BJ (cell line): ENCODE data around the gene PARP12. TPM values are rescaled to one million over a fixed set of nuclear protein-coding genes. Genes with fewer than 3 reads are reported as not detected.

Source experiments
- CTCF ChIA-PET: fragments of 350-600 bp; formaldehyde crosslinking; extraction: SDS; loops from one replicate; lab custom pipeline; 2021; ENCODE audit warnings: antibody characterized with exemption, inconsistent platforms; lab: Yijun Ruan, JAX
- POLR2A ChIA-PET: fragments of 300-600 bp; sonication (Branson Sonifier 250); formaldehyde crosslinking; extraction: SDS; loops from one replicate; lab custom pipeline; 2021; ENCODE audit warnings: antibody characterized with exemption; lab: Charles Lee
- DNase-seq: peaks from one replicate; pipeline ENCODE4 v3.0.0-alpha.2; 2011; ENCODE audit warnings: low read depth
- H3K27me3 ChIP-seq: 2 replicates; pipeline ENCODE4 v1.6.0; 2011; ENCODE audit warnings: low read length; ENCODE audit not compliant: control insufficient read depth, insufficient read depth
- H3K36me3 ChIP-seq: 2 replicates; pipeline ENCODE4 v1.5.1; 2011; ENCODE audit warnings: low read length; ENCODE audit not compliant: control insufficient read depth, insufficient read depth
- H3K4me3 ChIP-seq: 2 replicates; pipeline ENCODE4 v1.5.1; 2011; ENCODE audit warnings: low read depth, mild to moderate bottlenecking, control low read depth, low read length
- polyA plus RNA-seq: library from polyadenylated mRNA; depleted of rRNA; stranded (reverse); fragments of >200 nt; gene quantifications from 2 replicates; pipeline ENCODE4 v1.2.3, GENCODE V29; 2011
- TF ChIP-seq, protein P1 (sequence below): IDR thresholded peaks from 2 replicates; pipeline ENCODE4 v1.5.1; 2011; ENCODE audit warnings: low read depth, mild to moderate bottlenecking, control low read depth, inconsistent platforms, low read length, moderate library complexity; ENCODE audit not compliant: insufficient read depth

PARP12 gene
- polyA plus RNA-seq, 1 experiment = 21.2 TPM

DNA sequence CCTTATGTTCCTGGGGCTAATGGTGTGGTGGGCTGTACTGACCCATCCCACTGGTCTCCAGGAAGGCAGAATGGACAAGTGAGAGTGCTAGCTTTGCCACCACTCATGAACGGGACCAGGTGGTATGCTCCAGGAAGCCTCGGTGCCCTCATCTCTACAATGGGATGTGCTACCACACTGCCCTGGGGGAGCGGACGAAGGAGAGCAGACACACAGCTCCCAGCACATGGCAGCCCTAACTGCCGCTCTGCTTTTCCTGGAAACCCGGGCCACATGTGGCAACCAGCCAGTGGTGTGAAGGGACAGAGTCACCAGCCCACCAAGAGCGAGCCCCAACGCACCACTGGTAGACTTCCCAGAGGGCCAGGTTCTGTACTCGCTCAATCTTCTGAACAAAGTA lies 35.8 kb downstream of the PARP12 start:
- H3K36me3 ChIP-seq = peaks cover 4% of the 10 kb centered on the region; the same call in 1 of the 2 replicates
- DNase-seq = no peak
- POLR2A ChIA-PET = no interaction called here
- H3K27me3 ChIP-seq = no peaks in the 10 kb centered on the region
- CTCF ChIA-PET = no interaction called here
- H3K4me3 ChIP-seq = no peak overlapping the region
- TF ChIP-seq, protein P1, sequence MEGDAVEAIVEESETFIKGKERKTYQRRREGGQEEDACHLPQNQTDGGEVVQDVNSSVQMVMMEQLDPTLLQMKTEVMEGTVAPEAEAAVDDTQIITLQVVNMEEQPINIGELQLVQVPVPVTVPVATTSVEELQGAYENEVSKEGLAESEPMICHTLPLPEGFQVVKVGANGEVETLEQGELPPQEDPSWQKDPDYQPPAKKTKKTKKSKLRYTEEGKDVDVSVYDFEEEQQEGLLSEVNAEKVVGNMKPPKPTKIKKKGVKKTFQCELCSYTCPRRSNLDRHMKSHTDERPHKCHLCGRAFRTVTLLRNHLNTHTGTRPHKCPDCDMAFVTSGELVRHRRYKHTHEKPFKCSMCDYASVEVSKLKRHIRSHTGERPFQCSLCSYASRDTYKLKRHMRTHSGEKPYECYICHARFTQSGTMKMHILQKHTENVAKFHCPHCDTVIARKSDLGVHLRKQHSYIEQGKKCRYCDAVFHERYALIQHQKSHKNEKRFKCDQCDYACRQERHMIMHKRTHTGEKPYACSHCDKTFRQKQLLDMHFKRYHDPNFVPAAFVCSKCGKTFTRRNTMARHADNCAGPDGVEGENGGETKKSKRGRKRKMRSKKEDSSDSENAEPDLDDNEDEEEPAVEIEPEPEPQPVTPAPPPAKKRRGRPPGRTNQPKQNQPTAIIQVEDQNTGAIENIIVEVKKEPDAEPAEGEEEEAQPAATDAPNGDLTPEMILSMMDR = no peak

DNA sequence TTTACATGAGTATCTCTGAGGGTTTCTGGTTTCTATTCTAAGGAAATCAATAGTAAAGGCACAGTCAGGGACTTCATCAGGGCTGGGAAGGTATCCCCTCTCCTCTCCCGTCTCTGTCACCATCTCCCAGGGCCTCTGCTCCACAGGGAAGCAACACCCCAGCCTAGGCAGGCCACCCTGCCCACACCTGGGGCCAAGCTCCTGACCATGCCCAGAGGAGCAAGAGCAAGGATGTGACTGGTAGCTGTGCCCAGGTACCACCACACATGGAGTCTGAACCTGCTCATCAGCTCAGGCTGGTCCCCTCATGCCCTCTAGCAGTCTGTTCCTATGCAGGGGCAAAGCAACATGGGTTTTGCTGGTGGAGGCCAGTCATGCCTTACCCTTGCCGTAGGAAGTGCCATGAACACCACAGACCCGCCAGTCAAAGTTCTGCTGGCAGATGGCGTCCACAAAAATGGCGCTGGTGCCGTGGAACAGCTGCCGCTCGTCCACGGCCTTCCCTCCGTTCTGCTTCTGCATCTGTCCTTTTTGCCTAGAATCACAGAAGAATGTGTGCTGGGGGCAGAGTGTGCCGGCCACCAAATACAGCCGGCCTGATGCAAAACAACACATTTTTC lies 36.8 kb downstream of the PARP12 start:
- Histone ChIP-seq H3K4me3 (no peak overlapping the region), H3K27me3 (no peaks in the 10 kb centered on the region), H3K36me3 (peaks cover 4% of the 10 kb centered on the region; the same call in 1 of the 2 replicates)
- ChIA-PET CTCF (interaction anchor here (1.2 kb wide), 1 partner anchor 22 kb away, joined by 3 read pairs; no protein-coding TSS in a partner anchor), POLR2A (no interaction called here)
- no peak for DNase-seq
- TF ChIP-seq, protein P1 = no peak

DNA sequence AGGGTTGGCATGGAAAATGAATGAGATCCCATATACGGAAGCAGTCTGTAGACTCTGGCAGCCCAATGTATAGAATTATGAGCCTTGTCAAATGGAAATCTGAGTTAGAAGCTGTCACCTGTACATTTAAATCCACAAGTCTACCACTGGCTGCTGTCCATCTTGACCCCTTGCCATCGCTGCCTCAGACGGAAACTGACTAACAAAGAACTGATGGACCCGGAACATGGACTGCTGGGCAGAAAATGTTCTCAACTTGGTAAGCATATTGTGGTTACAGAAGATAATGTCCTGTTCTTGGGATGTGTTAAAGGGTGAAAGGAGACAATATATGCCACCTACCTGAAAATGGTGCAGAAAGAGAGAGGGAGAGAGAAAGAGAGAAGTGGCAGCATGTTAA lies 37.5 kb downstream of the PARP12 start:
- ChIA-PET CTCF (interaction anchor here (1.2 kb wide), 1 partner anchor 22 kb away, joined by 3 read pairs; no protein-coding TSS in a partner anchor), POLR2A (no interaction called here)

DNA sequence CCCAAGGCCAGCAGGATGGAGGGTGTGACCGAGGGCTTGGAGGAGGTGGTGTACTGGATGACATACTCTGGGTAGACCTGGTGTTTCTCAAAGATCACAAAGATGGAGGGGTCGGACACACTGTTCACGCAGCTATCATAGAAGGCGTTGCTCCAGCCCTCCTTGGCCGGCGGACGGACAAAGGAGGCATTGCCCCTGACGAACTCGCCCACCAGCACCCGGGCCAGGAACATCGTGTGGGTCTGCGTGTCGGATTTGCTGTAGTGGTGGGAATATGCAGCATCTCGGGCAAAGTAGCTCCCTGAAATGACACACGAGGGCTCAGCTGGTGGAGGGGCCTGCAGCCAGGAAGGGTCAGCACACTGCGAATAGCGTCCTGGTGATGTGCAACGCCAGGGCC lies 38.2 kb downstream of the PARP12 start:
- no peak for DNase-seq
- Histone ChIP-seq H3K4me3 (no peak overlapping the region), H3K36me3 (peaks cover 4% of the 10 kb centered on the region; the same call in 1 of the 2 replicates), H3K27me3 (no peaks in the 10 kb centered on the region)
- TF ChIP-seq, protein P1 = no peak
- CTCF ChIA-PET = no interaction called here
- POLR2A ChIA-PET = no interaction called here

More for the DNA sequence above, 37.5 kb downstream of the PARP12 start:
- H3K36me3 ChIP-seq = peaks cover 4% of the 10 kb centered on the region; the same call in 1 of the 2 replicates
- no peak overlapping the region for H3K4me3 ChIP-seq
- no peaks in the 10 kb centered on the region for H3K27me3 ChIP-seq
- no peak for DNase-seq
- TF ChIP-seq, protein P1 = no peak

DNA sequence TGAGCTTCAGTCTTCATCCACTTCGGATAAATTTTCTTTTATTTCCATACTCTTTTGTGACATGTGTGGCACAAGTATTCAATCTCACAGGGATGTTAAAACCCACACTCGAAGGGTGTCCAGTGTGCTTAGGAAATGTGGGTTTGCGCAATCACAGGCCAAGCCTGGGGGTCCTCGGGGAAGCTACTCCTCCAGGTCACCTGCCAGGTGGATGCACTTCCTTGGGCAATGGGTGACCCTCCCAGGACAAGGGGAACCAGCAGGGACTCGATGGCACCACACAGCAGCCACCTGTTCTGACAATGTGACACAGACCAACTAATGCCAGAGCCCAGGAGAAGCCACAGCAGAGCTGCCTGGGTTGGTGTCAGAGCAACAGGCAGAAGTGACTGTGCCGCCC lies 39.0 kb downstream of the PARP12 start:
- DNase-seq = no peak
- POLR2A ChIA-PET = no interaction called here
- TF ChIP-seq, protein P1 = no peak
- CTCF ChIA-PET = interaction anchor here (1.0 kb wide), 1 partner anchor 524 kb away, joined by 3 read pairs; no protein-coding TSS in a partner anchor
- Histone ChIP-seq H3K36me3 (peaks cover 4% of the 10 kb centered on the region; the same call in 1 of the 2 replicates), H3K27me3 (no peaks in the 10 kb centered on the region; the same call in 1 of the 2 replicates), H3K4me3 (no peak overlapping the region)
